ENCODE results near the gene CSN1S1. TPM values are rescaled to one million over a fixed set of nuclear protein-coding genes. Genes with fewer than 3 reads are reported as not detected.
A peak's percentile ranks its signal among the peaks of the same experiment; 100 is the strongest.

The CSN1S1 gene
- total and polyA plus RNA-seq, 4 donors = not detected

GRCh38 chr4:69977582-69977981 is 46.7 kb downstream of the CSN1S1 start:
- no peak for DNase-seq (ENCODE audit: low read depth in 4 of 6, low spot score in 6 of 6)
- Histone ChIP-seq H3K4me1 (ENCODE audit: control insufficient read depth, insufficient read depth, low read length) (no peaks in the 10 kb centered on the region), H3K9me3 (ENCODE audit: control insufficient read depth, insufficient read depth, low read length) (no peaks in the 10 kb centered on the region), H3K36me3 (ENCODE audit: control insufficient read depth, insufficient read depth, low read length) (no peaks in the 10 kb centered on the region), H3K4me3 (ENCODE audit: low read depth, low read length) (no peak overlapping the region), H3K27ac (ENCODE audit: low read depth, low read length) (no peak overlapping the region), H3K27me3 (ENCODE audit: control insufficient read depth, insufficient read depth, low read length) (no peaks in the 10 kb centered on the region)

- H3K4me1 ChIP-seq (ENCODE audit: control insufficient read depth, insufficient read depth, low read length) = no peaks in the 10 kb centered on the region
- peak in 4 of 6 donors; percentile 2 to 53 (median 26) for DNase-seq (ENCODE audit: low read depth in 4 of 6, low spot score in 6 of 6)
- no peaks in the 10 kb centered on the region for H3K27me3 ChIP-seq (ENCODE audit: control insufficient read depth, insufficient read depth, low read length)
- H3K9me3 ChIP-seq (ENCODE audit: control insufficient read depth, insufficient read depth, low read length) = no peaks in the 10 kb centered on the region
- 56% methylated on average over 1 of the region's 2 CpGs for WGBS (ENCODE audit: insufficient coverage)
- no peaks in the 10 kb centered on the region for H3K36me3 ChIP-seq (ENCODE audit: control insufficient read depth, insufficient read depth, low read length)
- H3K4me3 ChIP-seq (ENCODE audit: low read depth, low read length) = no peak overlapping the region
- H3K27ac ChIP-seq (ENCODE audit: low read depth, low read length) = no peak overlapping the region
These were observed 53.2 kb downstream of the CSN1S1 start for GRCh38 chr4:69984030-69984443.

GRCh38 chr4:69986663-69987062 is 55.8 kb downstream of the CSN1S1 start:
- Histone ChIP-seq H3K27ac (ENCODE audit: low read depth, low read length) (no peak overlapping the region), H3K27me3 (ENCODE audit: control insufficient read depth, insufficient read depth, low read length) (no peaks in the 10 kb centered on the region), H3K9me3 (ENCODE audit: control insufficient read depth, insufficient read depth, low read length) (no peaks in the 10 kb centered on the region), H3K4me1 (ENCODE audit: control insufficient read depth, insufficient read depth, low read length) (no peaks in the 10 kb centered on the region), H3K4me3 (ENCODE audit: low read depth, low read length) (no peak overlapping the region), H3K36me3 (ENCODE audit: control insufficient read depth, insufficient read depth, low read length) (no peaks in the 10 kb centered on the region)
- no peak for DNase-seq (ENCODE audit: low read depth in 4 of 6, low spot score in 6 of 6)
- no CpG with 5 or more reads among the region's 1 CpG for WGBS (ENCODE audit: insufficient coverage)

GRCh38 chr4:69991016-69991415 is 60.1 kb downstream of the CSN1S1 start:
- DNase-seq (ENCODE audit: low read depth in 4 of 6, low spot score in 6 of 6) = no peak
- H3K4me1 ChIP-seq (ENCODE audit: control insufficient read depth, insufficient read depth, low read length) = no peaks in the 10 kb centered on the region
- H3K27ac ChIP-seq (ENCODE audit: low read depth, low read length) = no peak overlapping the region
- no peaks in the 10 kb centered on the region for H3K36me3 ChIP-seq (ENCODE audit: control insufficient read depth, insufficient read depth, low read length)
- no peaks in the 10 kb centered on the region for H3K27me3 ChIP-seq (ENCODE audit: control insufficient read depth, insufficient read depth, low read length)
- H3K9me3 ChIP-seq (ENCODE audit: control insufficient read depth, insufficient read depth, low read length) = no peaks in the 10 kb centered on the region
- 92% methylated on average over 3 of the region's 4 CpGs for WGBS (ENCODE audit: insufficient coverage)
- no peak overlapping the region for H3K4me3 ChIP-seq (ENCODE audit: low read depth, low read length)

- WGBS (ENCODE audit: insufficient coverage) = 100% methylated on average over 1 of the region's 5 CpGs
- H3K27ac ChIP-seq (ENCODE audit: low read depth, low read length) = no peak overlapping the region
- no peak for DNase-seq (ENCODE audit: low read depth in 4 of 6, low spot score in 6 of 6)
- no peaks in the 10 kb centered on the region for H3K27me3 ChIP-seq (ENCODE audit: control insufficient read depth, insufficient read depth, low read length)
- no peaks in the 10 kb centered on the region for H3K36me3 ChIP-seq (ENCODE audit: control insufficient read depth, insufficient read depth, low read length)
- no peak overlapping the region for H3K4me3 ChIP-seq (ENCODE audit: low read depth, low read length)
- H3K4me1 ChIP-seq (ENCODE audit: control insufficient read depth, insufficient read depth, low read length) = no peaks in the 10 kb centered on the region
- H3K9me3 ChIP-seq (ENCODE audit: control insufficient read depth, insufficient read depth, low read length) = no peaks in the 10 kb centered on the region
These were observed 63.9 kb downstream of the CSN1S1 start for GRCh38 chr4:69994782-69995181.

- Histone ChIP-seq H3K27me3 (ENCODE audit: control insufficient read depth, insufficient read depth, low read length) (no peaks in the 10 kb centered on the region), H3K36me3 (ENCODE audit: control insufficient read depth, insufficient read depth, low read length) (no peaks in the 10 kb centered on the region), H3K9me3 (ENCODE audit: control insufficient read depth, insufficient read depth, low read length) (no peaks in the 10 kb centered on the region), H3K4me1 (ENCODE audit: control insufficient read depth, insufficient read depth, low read length) (no peaks in the 10 kb centered on the region), H3K4me3 (ENCODE audit: low read depth, low read length) (no peak within 1 kb of the TSS), H3K27ac (ENCODE audit: low read depth, low read length) (no peak within 1 kb of the TSS)
- DNase-seq (ENCODE audit: low read depth in 4 of 6, low spot score in 6 of 6) = no peak
- no CpG with 5 or more reads among the region's 3 CpGs for WGBS (ENCODE audit: insufficient coverage)
These were observed 64.7 kb downstream of the CSN1S1 start, which contains the start of gene STATH for GRCh38 chr4:69995526-69996016. TSS of gene STATH (plus strand) at chr4:69995966. CDS start at chr4:69998438, 2,472 bp downstream.

Other genes starting within 250 kb of the CSN1S1 start
- gene SULT1B1, start 170.4 kb upstream of the CSN1S1 start, total RNA-seq = 1 to 10 TPM; 2.0 to 3.6 TPM
- gene SULT1B1, start 170.4 kb upstream of the CSN1S1 start, polyA plus RNA-seq (ENCODE audit: insufficient read length in 2 of 2) = 1 to 10 TPM; 1.2 to 1.4 TPM
- gene SULT1E1, start 70.9 kb upstream of the CSN1S1 start, total RNA-seq = 100 to 1,000 TPM in 1 of 2 donors, 10 to 100 TPM in 1; 41.4 to 218 TPM
- gene SULT1E1, start 70.9 kb upstream of the CSN1S1 start, polyA plus RNA-seq (ENCODE audit: insufficient read length in 2 of 2) = 10 to 100 TPM; 19.3 to 33.4 TPM
- not detected for gene CSN2, start 34.7 kb downstream of the CSN1S1 start, total RNA-seq
- gene CSN2, start 34.7 kb downstream of the CSN1S1 start, polyA plus RNA-seq (ENCODE audit: insufficient read length in 2 of 2) = not detected
- gene STATH, start 64.9 kb downstream of the CSN1S1 start, total RNA-seq = not detected
- not detected for gene STATH, start 64.9 kb downstream of the CSN1S1 start, polyA plus RNA-seq (ENCODE audit: insufficient read length in 2 of 2)
- not detected for gene HTN3, start 97.4 kb downstream of the CSN1S1 start, total RNA-seq
- not detected for gene HTN3, start 97.4 kb downstream of the CSN1S1 start, polyA plus RNA-seq (ENCODE audit: insufficient read length in 2 of 2)
- not detected for gene HTN1, start 119.4 kb downstream of the CSN1S1 start, total RNA-seq
- under 1 TPM in 1 of 2 donors, not detected in 1; 0.08 TPM for gene HTN1, start 119.4 kb downstream of the CSN1S1 start, polyA plus RNA-seq (ENCODE audit: insufficient read length in 2 of 2)
- gene PRR27, start 223.2 kb downstream of the CSN1S1 start, total RNA-seq = not detected
- gene PRR27, start 223.2 kb downstream of the CSN1S1 start, polyA plus RNA-seq (ENCODE audit: insufficient read length in 2 of 2) = under 1 TPM; 0.05 to 0.06 TPM